ENCODE measurements around the gene MEGF9. TPM values are rescaled to one million over a fixed set of nuclear protein-coding genes. Genes with fewer than 3 reads are reported as not detected.

The MEGF9 gene
- total and polyA plus RNA-seq, 2 donors (not counting 3 experiments of a cell fraction or from before 2014, with no cell fraction given), result 4.0 to 13.0 TPM

DNA sequence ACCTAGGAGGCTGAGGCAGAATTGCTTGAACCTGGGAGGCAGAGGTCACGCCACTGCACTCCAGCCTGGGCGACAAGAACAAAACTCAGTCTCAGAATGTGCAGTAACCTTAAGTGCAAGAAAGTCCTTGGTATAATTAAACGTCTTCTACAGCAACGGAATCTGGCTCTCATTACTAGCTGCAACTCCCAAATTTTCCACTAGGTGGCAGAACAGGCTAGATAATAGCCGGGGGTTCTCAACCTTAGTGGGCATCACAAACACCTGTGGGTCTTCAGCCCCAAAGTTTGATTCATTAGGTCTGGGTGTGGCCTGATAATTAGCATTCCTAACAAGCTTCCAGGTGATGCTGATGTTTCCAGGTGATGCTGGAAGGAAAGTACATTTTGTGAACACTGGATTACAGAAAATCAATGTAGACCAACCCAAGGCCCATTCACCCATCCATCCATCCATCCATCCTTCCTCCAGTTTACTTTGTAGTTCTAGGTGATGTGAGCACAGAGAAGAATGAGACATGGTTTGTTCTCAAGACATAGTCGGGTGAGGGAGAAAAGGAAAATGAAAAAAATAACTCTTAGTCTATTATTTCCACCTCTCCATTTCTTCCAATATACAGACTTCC, 41.7 kb upstream of the MEGF9 start:
- peaks cover 0 to 6% of the 10 kb centered on the region in 2 experiments for H3K36me3 ChIP-seq (ENCODE audit: control insufficient read depth in 2 of 2, extremely low read depth in 1 of 2, insufficient read depth in 2 of 2, low read length in 2 of 2)
- no peak overlapping the region for H2AFZ ChIP-seq (ENCODE audit: low read depth, low read length)
- H3K4me1 ChIP-seq (ENCODE audit: control insufficient read depth, extremely low read depth, insufficient read depth, low read length), result no peaks in the 10 kb centered on the region
- ChIA-PET POLR2A (no interaction called here), CTCF (interaction anchor here (0.7 to 4.8 kb wide), 32 partner anchors 8 to 456 kb away, joined by 3 to 127 read pairs (median 4); partner anchors contain the start of gene MEGF9)
- H3K79me2 ChIP-seq (ENCODE audit: control insufficient read depth, insufficient read depth, low read length), result no peaks in the 10 kb centered on the region
- peak; percentile 61 for FAIRE-seq
- no peaks in the 10 kb centered on the region for H4K20me1 ChIP-seq (replicated peaks; ENCODE audit: control insufficient read depth, extremely low read depth, insufficient read depth, low read length)
- dilution Hi-C loops (cut with MboI; ENCODE audit: extremely low pct_ligation_motif_present, low sequenced_read_pairs) (no loop called here), intact Hi-C loops (cut with micrococcal nuclease) (loop anchor here (1.0 to 2.0 kb wide), 5 partner anchors 87 to 316 kb away; partner anchors contain the start of gene PSMD5)
- no peak overlapping the region for H3K4me2 ChIP-seq (ENCODE audit: insufficient read depth, low read length)
- H3K27me3 ChIP-seq (ENCODE audit: control insufficient read depth in 2 of 2, insufficient read depth in 2 of 2, low read length in 2 of 2), result no peaks in the 10 kb centered on the region
- no peaks in the 10 kb centered on the region for H3K9me1 ChIP-seq (replicated peaks; ENCODE audit: control insufficient read depth, extremely low read depth, insufficient read depth, low read length)
- no TSS peak for BruUV-seq (replicated peaks)
- H3K27ac ChIP-seq (ENCODE audit: insufficient read depth, low read depth, low read length), result no peak overlapping the region
- no peak overlapping the region for H3K4me3 ChIP-seq (replicated peaks in 1 of 3; ENCODE audit: insufficient read depth in 1 of 3, low read depth in 1 of 3, low read length in 3 of 3)
- DNase-seq (ENCODE audit: low read depth, low spot score), result peak; percentile 65
- TF ChIP-seq, protein P1, sequence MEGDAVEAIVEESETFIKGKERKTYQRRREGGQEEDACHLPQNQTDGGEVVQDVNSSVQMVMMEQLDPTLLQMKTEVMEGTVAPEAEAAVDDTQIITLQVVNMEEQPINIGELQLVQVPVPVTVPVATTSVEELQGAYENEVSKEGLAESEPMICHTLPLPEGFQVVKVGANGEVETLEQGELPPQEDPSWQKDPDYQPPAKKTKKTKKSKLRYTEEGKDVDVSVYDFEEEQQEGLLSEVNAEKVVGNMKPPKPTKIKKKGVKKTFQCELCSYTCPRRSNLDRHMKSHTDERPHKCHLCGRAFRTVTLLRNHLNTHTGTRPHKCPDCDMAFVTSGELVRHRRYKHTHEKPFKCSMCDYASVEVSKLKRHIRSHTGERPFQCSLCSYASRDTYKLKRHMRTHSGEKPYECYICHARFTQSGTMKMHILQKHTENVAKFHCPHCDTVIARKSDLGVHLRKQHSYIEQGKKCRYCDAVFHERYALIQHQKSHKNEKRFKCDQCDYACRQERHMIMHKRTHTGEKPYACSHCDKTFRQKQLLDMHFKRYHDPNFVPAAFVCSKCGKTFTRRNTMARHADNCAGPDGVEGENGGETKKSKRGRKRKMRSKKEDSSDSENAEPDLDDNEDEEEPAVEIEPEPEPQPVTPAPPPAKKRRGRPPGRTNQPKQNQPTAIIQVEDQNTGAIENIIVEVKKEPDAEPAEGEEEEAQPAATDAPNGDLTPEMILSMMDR (IDR thresholded peaks at IDR 0.05; ENCODE audit: extremely low read depth in 1 of 2, insufficient read depth in 1 of 2, low read depth in 1 of 2, low read length in 2 of 2), result peak; percentile 70 to 74
- no peak for TF ChIP-seq POLR2A (IDR thresholded peaks at IDR 0.05; ENCODE audit: low read depth, low read length)
- no peak overlapping the region for H3K9ac ChIP-seq (replicated peaks; ENCODE audit: extremely low read depth, insufficient read depth, low read length)
- H3K9me3 ChIP-seq (replicated peaks; ENCODE audit: control insufficient read depth, insufficient read depth, low read length), result no peaks in the 10 kb centered on the region

DNA sequence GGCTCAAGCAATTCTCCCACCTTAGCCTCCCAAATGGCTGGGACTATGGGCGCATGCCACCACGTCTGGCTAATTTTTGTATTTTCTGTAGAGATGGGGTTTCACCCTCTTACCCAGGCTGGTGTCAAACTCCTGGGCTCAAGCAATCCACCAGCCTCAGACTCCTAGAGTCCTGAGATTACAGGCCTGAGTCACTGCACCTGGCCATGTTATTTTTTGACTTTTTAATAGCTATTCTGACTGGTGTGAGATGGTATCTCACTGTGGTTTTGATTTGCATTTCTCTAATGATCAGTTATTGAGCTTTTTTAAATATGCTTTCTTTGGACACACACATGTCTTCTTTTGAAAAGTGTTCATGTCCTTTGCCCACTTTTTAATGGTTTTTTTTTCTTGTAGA, 40.8 kb upstream of the MEGF9 start:
- no peak for FAIRE-seq
- Histone ChIP-seq H3K4me2 (ENCODE audit: insufficient read depth, low read length) (no peak overlapping the region), H3K9ac (replicated peaks; ENCODE audit: extremely low read depth, insufficient read depth, low read length) (no peak overlapping the region), H3K79me2 (ENCODE audit: control insufficient read depth, insufficient read depth, low read length) (no peaks in the 10 kb centered on the region), H3K27ac (ENCODE audit: insufficient read depth, low read depth, low read length) (no peak overlapping the region), H3K27me3 (ENCODE audit: control insufficient read depth in 2 of 2, insufficient read depth in 2 of 2, low read length in 2 of 2) (no peaks in the 10 kb centered on the region), H3K9me1 (replicated peaks; ENCODE audit: control insufficient read depth, extremely low read depth, insufficient read depth, low read length) (no peaks in the 10 kb centered on the region), H2AFZ (ENCODE audit: low read depth, low read length) (no peak overlapping the region), H3K4me3 (replicated peaks in 1 of 3; ENCODE audit: insufficient read depth in 1 of 3, low read depth in 1 of 3, low read length in 3 of 3) (no peak overlapping the region), H3K36me3 (ENCODE audit: control insufficient read depth in 2 of 2, extremely low read depth in 1 of 2, insufficient read depth in 2 of 2, low read length in 2 of 2) (peaks cover 0 to 4% of the 10 kb centered on the region in 2 experiments), H3K9me3 (replicated peaks; ENCODE audit: control insufficient read depth, insufficient read depth, low read length) (no peaks in the 10 kb centered on the region), H4K20me1 (replicated peaks; ENCODE audit: control insufficient read depth, extremely low read depth, insufficient read depth, low read length) (no peaks in the 10 kb centered on the region), H3K4me1 (ENCODE audit: control insufficient read depth, extremely low read depth, insufficient read depth, low read length) (no peaks in the 10 kb centered on the region)
- no peak for TF ChIP-seq POLR2A (IDR thresholded peaks at IDR 0.05; ENCODE audit: low read depth, low read length)
- no peak for TF ChIP-seq EZH2 (IDR thresholded peaks at IDR 0.05; ENCODE audit: borderline replicate concordance, low read depth, low read length, severe bottlenecking)
- TF ChIP-seq POLR2AphosphoS5 (IDR thresholded peaks at IDR 0.05; ENCODE audit: insufficient read depth, low read depth, low read length), result no peak
- TF ChIP-seq GATA2 (IDR thresholded peaks at IDR 0.05; ENCODE audit: insufficient read depth, insufficient read length, low read depth, low read length), result no peak
- no peak for TF ChIP-seq FOS (IDR thresholded peaks at IDR 0.05; ENCODE audit: borderline replicate concordance, insufficient read depth, low read length)
- TF ChIP-seq JUN (IDR thresholded peaks at IDR 0.05; ENCODE audit: borderline replicate concordance, insufficient read depth, insufficient read length, low read depth), result no peak
- TF ChIP-seq, protein P2, sequence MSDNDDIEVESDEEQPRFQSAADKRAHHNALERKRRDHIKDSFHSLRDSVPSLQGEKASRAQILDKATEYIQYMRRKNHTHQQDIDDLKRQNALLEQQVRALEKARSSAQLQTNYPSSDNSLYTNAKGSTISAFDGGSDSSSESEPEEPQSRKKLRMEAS (IDR thresholded peaks at IDR 0.05; ENCODE audit: insufficient read depth, insufficient read length), result no peak
- TF ChIP-seq MYC (IDR thresholded peaks at IDR 0.05; ENCODE audit: low read depth, low read length), result no peak
- TF ChIP-seq, protein P1 (IDR thresholded peaks at IDR 0.05; ENCODE audit: extremely low read depth in 1 of 2, insufficient read depth in 1 of 2, low read depth in 1 of 2, low read length in 2 of 2), result no peak
- ChIA-PET CTCF (interaction anchor here (0.9 to 4.8 kb wide), 18 partner anchors 9 to 457 kb away, joined by 3 to 127 read pairs (median 4); no protein-coding TSS in a partner anchor), POLR2A (no interaction called here)
- BruUV-seq (replicated peaks), result no TSS peak
- intact Hi-C loops (cut with micrococcal nuclease) (loop anchor here (2.0 kb wide), 1 partner anchor 88 kb away; the partner anchor contains the start of gene PSMD5), dilution Hi-C loops (cut with MboI; ENCODE audit: extremely low pct_ligation_motif_present, low sequenced_read_pairs) (no loop called here)
- no peak for DNase-seq (ENCODE audit: low read depth, low spot score)
